HCT116 (cell line): ENCODE data around the gene BSN. TPM values are rescaled to one million over a fixed set of nuclear protein-coding genes. Genes with fewer than 3 reads are reported as not detected.

ENCODE experiments used
- ATAC-seq: fragments of 200-7000 bp; cut with Tn5 transposase; 2 replicates; pipeline ENCODE4 v1.9.1; 2020; ENCODE audit warnings: mild to moderate bottlenecking, moderate library complexity
- BruUV-seq: library from RNA; stranded (reverse); fragments of 400-500 nt; replicated peaks from 2 replicates; lab custom pipeline; 2021; lab: Mats Ljungman, UMichigan
- CTCF ChIA-PET: fragments of 300-600 bp; sonication (Branson Sonifier 250); formaldehyde crosslinking; loops from one replicate; lab custom pipeline; 2021; ENCODE audit warnings: antibody characterized with exemption; lab: Charles Lee
- POLR2A ChIA-PET: fragments of 300-600, 350-600 bp; sonication (Branson Sonifier 250); formaldehyde crosslinking; loops from one replicate; lab custom pipeline; 2021; ENCODE audit warnings: antibody characterized with exemption; lab: Charles Lee
- RAD21 ChIA-PET, 2 experiments: fragments of 300-600 bp; sonication (Branson Sonifier 250); formaldehyde crosslinking; loops; one replicate each; lab custom pipeline; 2023; ENCODE audit warnings: low total read pairs in 2 of 2; ENCODE audit not compliant: uncharacterized antibody in 2 of 2, unreplicated experiment in 2 of 2, low non-redundant PET in 1 of 2; lab: Charles Lee
- DNase-seq: peaks from one replicate; pipeline ENCODE4 v3.0.0-alpha.2; 2010; ENCODE audit warnings: low read depth, low spot score
- H2AFZ ChIP-seq: fragments of 200-600 bp; shearing (Covaris generic), sonication (generic); 2 replicates; pipeline ENCODE4 v1.6.1; 2017; ENCODE audit warnings: low read depth, mixed run types, mixed read lengths, antibody characterized with exemption, low read length; ENCODE audit not compliant: poor library complexity, severe bottlenecking
- H3K27ac ChIP-seq: 2 replicates; pipeline ENCODE4 v1.5.1; 2012; ENCODE audit warnings: low read depth, low read length
- H3K27me3 ChIP-seq: fragments of 200-600 bp; sonication (generic); 2 replicates; pipeline ENCODE4 v1.6.1; 2016; ENCODE audit warnings: mixed run types, low read length, mixed read lengths; ENCODE audit not compliant: insufficient read depth
- H3K36me3 ChIP-seq, 2 experiments: fragments of 200-500 bp in 1 of 2; fragments of 200-600 bp in 1 of 2; sonication (Bioruptor generic) in 1 of 2; sonication (generic) in 1 of 2; 2 replicates each; pipeline versions ENCODE4 v1.5.1 to v1.6.1; 2014 to 2016; ENCODE audit warnings: low read length in 2 of 2, inconsistent platforms in 1 of 2, mixed read lengths in 1 of 2, mixed run types in 1 of 2; ENCODE audit not compliant: insufficient read depth in 2 of 2, control insufficient read depth in 1 of 2
- H3K4me1 ChIP-seq, 2 experiments: fragments of 200-600 bp in 1 of 2; sonication (generic) in 1 of 2; 2 replicates each; pipeline versions ENCODE4 v1.5.1 to v1.6.1; 2012 to 2017; ENCODE audit warnings: low read length in 2 of 2, inconsistent platforms in 1 of 2, mild to moderate bottlenecking in 1 of 2, mixed read lengths in 1 of 2, mixed run types in 1 of 2, moderate library complexity in 1 of 2; ENCODE audit not compliant: insufficient read depth in 2 of 2, control insufficient read depth in 1 of 2
- H3K4me2 ChIP-seq: fragments of 200-600 bp; sonication (generic); 2 replicates; pipeline ENCODE4 v1.6.1; 2017; ENCODE audit warnings: mixed run types, low read length, mixed read lengths
- H3K4me3 ChIP-seq, 2 experiments: fragments of 200-600 bp in 1 of 2; sonication (generic) in 1 of 2; replicated peaks in 1 of 2; 2 replicates each; pipeline ENCODE4 v1.5.1; 2011 to 2016; ENCODE audit warnings: low read length in 2 of 2, control low read depth in 1 of 2, low read depth in 1 of 2, mild to moderate bottlenecking in 1 of 2, mixed read lengths in 1 of 2, mixed run types in 1 of 2
- H3K79me2 ChIP-seq: fragments of 200-600 bp; sonication (generic); 2 replicates; pipeline ENCODE4 v1.6.1; 2017; ENCODE audit warnings: mild to moderate bottlenecking, mixed run types, low read length, moderate library complexity, mixed read lengths; ENCODE audit not compliant: insufficient read depth
- H3K9ac ChIP-seq: fragments of 200-600 bp; sonication (generic); 2 replicates; pipeline ENCODE4 v1.6.1; 2016; ENCODE audit warnings: low read length, mixed read lengths
- H3K9me2 ChIP-seq: fragments of 200-600 bp; sonication (generic), shearing (Covaris generic); 2 replicates; pipeline ENCODE4 v1.6.1; 2017; ENCODE audit warnings: mixed run types, mild to moderate bottlenecking, moderate library complexity; ENCODE audit not compliant: insufficient read depth
- H3K9me3 ChIP-seq, 2 experiments: fragments of 200-500 bp in 1 of 2; fragments of 200-600 bp in 1 of 2; sonication (Bioruptor generic) in 1 of 2; sonication (generic) in 1 of 2; 2 replicates each; pipeline ENCODE4 v1.6.1; 2014 to 2017; ENCODE audit warnings: low read length in 2 of 2, mixed read lengths in 2 of 2, inconsistent platforms in 1 of 2, low read depth in 1 of 2, mild to moderate bottlenecking in 1 of 2, mixed run types in 1 of 2, moderate library complexity in 1 of 2; ENCODE audit not compliant: control insufficient read depth in 1 of 2, insufficient read depth in 1 of 2
- H4K20me1 ChIP-seq: fragments of 200-600 bp; sonication (generic), shearing (Covaris generic); 2 replicates; pipeline ENCODE4 v1.6.1; 2017; ENCODE audit warnings: mixed run types, mild to moderate bottlenecking, moderate library complexity; ENCODE audit not compliant: insufficient read depth
- CEBPB ChIP-seq: IDR thresholded peaks from 2 replicates; pipeline ENCODE4 v1.6.1; 2012; ENCODE audit warnings: low read depth
- CTCF ChIP-seq, 3 experiments: fragments of 200-600 bp in 1 of 3; sonication (generic) in 1 of 3; IDR thresholded peaks in 2 of 3; conservative IDR thresholded peaks in 1 of 3; 2 replicates each; pipeline ENCODE4 v1.5.1; 2012 to 2017; ENCODE audit warnings: low read depth in 2 of 3, low read length in 2 of 3, antibody characterized with exemption in 1 of 3, borderline replicate concordance in 1 of 3, control low read depth in 1 of 3, mild to moderate bottlenecking in 1 of 3, mixed read lengths in 1 of 3, mixed run types in 1 of 3, moderate library complexity in 1 of 3; ENCODE audit not compliant: insufficient read depth in 1 of 3
- EGR1 ChIP-seq: IDR thresholded peaks from 2 replicates; pipeline ENCODE4 v1.6.1; 2012; ENCODE audit warnings: low read depth
- EZH2phosphoT487 ChIP-seq: fragments of 200-600 bp; IDR thresholded peaks from 2 replicates; pipeline ENCODE4 v1.6.1; 2018; ENCODE audit warnings: antibody characterized with exemption, borderline replicate concordance
- POLR2A ChIP-seq: IDR thresholded peaks from 2 replicates; pipeline ENCODE4 v1.7.0; 2011; ENCODE audit warnings: borderline replicate concordance; ENCODE audit not compliant: insufficient read depth, insufficient read length; ENCODE audit errors: extremely low read depth
- REST ChIP-seq: IDR thresholded peaks from 2 replicates; pipeline ENCODE4 v1.6.1; 2012; ENCODE audit warnings: low read depth
- SIN3A ChIP-seq: IDR thresholded peaks from 2 replicates; pipeline ENCODE4 v1.6.1; 2012; ENCODE audit warnings: low read depth
- TCF7L2 ChIP-seq: IDR thresholded peaks from 2 replicates; pipeline ENCODE4 v1.7.0; 2011; ENCODE audit warnings: borderline replicate concordance, inconsistent platforms; ENCODE audit not compliant: insufficient read depth, insufficient read length; ENCODE audit errors: extremely low read depth
- ZNF274 ChIP-seq: fragments of 200-500 bp; sonication (Bioruptor generic); IDR thresholded peaks from 2 replicates; pipeline ENCODE4 v1.6.1; 2014; ENCODE audit warnings: mild to moderate bottlenecking, low read depth, low read length, inconsistent platforms
- intact Hi-C: fragments of 100-400 bp; cut with micrococcal nuclease; formaldehyde crosslinking; loops from 2 replicates; pipeline ENCODE4 v1.10.0; 2022
- total RNA-seq: library from RNA; stranded (reverse); gene quantifications from one replicate; pipeline ENCODE4 v1.2.1, GENCODE V29; 2021; ENCODE audit not compliant: unreplicated experiment
- TF ChIP-seq, protein P1 (sequence below): IDR thresholded peaks from 2 replicates; pipeline ENCODE4 v1.6.1; 2012

BSN gene
- total RNA-seq, 1 experiment from 2014 or later = 1.5 TPM

GRCh38 chr3:49706456-49707112 is 152.3 kb downstream of the BSN start (continued):
- TF ChIP-seq CTCF (IDR thresholded peaks at IDR 0.05 in 2 of 3, conservative IDR thresholded peaks at IDR 0.05 in 1 of 3; ENCODE audit: borderline replicate concordance in 1 of 3, insufficient read depth in 1 of 3, low read depth in 2 of 3, low read length in 2 of 3) (no peak), POLR2A (no peak), CEBPB (no peak), EZH2phosphoT487 (no peak), SIN3A (no peak)
- TF ChIP-seq, protein P1, sequence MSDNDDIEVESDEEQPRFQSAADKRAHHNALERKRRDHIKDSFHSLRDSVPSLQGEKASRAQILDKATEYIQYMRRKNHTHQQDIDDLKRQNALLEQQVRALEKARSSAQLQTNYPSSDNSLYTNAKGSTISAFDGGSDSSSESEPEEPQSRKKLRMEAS = no peak

GRCh38 chr3:49707113-49707480 is 152.8 kb downstream of the BSN start:
- H3K9me2 ChIP-seq = no peaks in the 10 kb centered on the region
- H3K4me3 ChIP-seq = no peak overlapping the region
- H3K9ac ChIP-seq = no peak overlapping the region
- H3K36me3 ChIP-seq = peaks cover 0 to 4% of the 10 kb centered on the region in 2 experiments; a peak in 2 of 4 replicates
- ChIA-PET POLR2A (no interaction called here), CTCF (no interaction called here), RAD21 (no interaction called here)
- no peaks in the 10 kb centered on the region for H3K27me3 ChIP-seq
- no peaks in the 10 kb centered on the region for H3K4me1 ChIP-seq
- no peaks in the 10 kb centered on the region for H4K20me1 ChIP-seq
- intact Hi-C loops = no loop called here
- BruUV-seq = no TSS peak
- no peak overlapping the region for H2AFZ ChIP-seq
- no peak for ATAC-seq
- no peak for DNase-seq
- H3K9me3 ChIP-seq = no peaks in the 10 kb centered on the region
- TF ChIP-seq TCF7L2 = no peak
- TF ChIP-seq ZNF274 = no peak
- no peak for TF ChIP-seq REST
- TF ChIP-seq SIN3A = no peak
- TF ChIP-seq CTCF (IDR thresholded peaks at IDR 0.05 in 2 of 3, conservative IDR thresholded peaks at IDR 0.05 in 1 of 3; ENCODE audit: borderline replicate concordance in 1 of 3, insufficient read depth in 1 of 3, low read depth in 2 of 3, low read length in 2 of 3) = no peak
- no peak for TF ChIP-seq EGR1
- no peak overlapping the region for H3K4me2 ChIP-seq
- no peak overlapping the region for H3K27ac ChIP-seq
- H3K79me2 ChIP-seq = no peaks in the 10 kb centered on the region
